Smooth muscle cell (in vitro differentiated cells): ENCODE results near the gene KIF25. TPM values are rescaled to one million over a fixed set of nuclear protein-coding genes. Genes with fewer than 3 reads are reported as not detected.

Experiments used
- DNase-seq: peaks from one replicate; lab custom pipeline; 2025; ENCODE audit not compliant: unreplicated experiment; lab: John Stamatoyannopoulos, UW
- H2AFZ ChIP-seq: fragments of 200-600 bp; sonication (generic); 2 replicates; pipeline ENCODE4 v1.6.0; 2016; ENCODE audit warnings: antibody characterized with exemption, low read depth, mild to moderate bottlenecking
- H3F3A ChIP-seq: fragments of 200-600 bp; sonication (generic); 2 replicates; pipeline ENCODE4 v1.6.0; 2017; ENCODE audit warnings: antibody characterized with exemption, low read depth
- H3K27ac ChIP-seq: fragments of 200-600 bp; sonication (generic); 2 replicates; pipeline ENCODE4 v1.5.1; 2016; ENCODE audit warnings: low read depth, mild to moderate bottlenecking
- H3K27me3 ChIP-seq: fragments of 200-600 bp; sonication (generic); 2 replicates; pipeline ENCODE4 v1.6.1; 2016; ENCODE audit warnings: low read depth, mild to moderate bottlenecking
- H3K36me3 ChIP-seq: fragments of 200-600 bp; sonication (generic); 2 replicates; pipeline ENCODE4 v1.5.1; 2016; ENCODE audit warnings: low read depth
- H3K4me1 ChIP-seq: fragments of 200-600 bp; sonication (generic); 2 replicates; pipeline ENCODE4 v1.5.1; 2016; ENCODE audit warnings: low read depth
- H3K4me2 ChIP-seq: fragments of 200-600 bp; sonication (generic); 2 replicates; pipeline ENCODE4 v1.6.0; 2016; ENCODE audit warnings: mild to moderate bottlenecking
- H3K4me3 ChIP-seq: fragments of 200-600 bp; sonication (generic); 2 replicates; pipeline ENCODE4 v1.5.1; 2016; ENCODE audit warnings: mild to moderate bottlenecking
- H3K79me2 ChIP-seq: fragments of 200-600 bp; sonication (generic); 2 replicates; pipeline ENCODE4 v1.6.0; 2016; ENCODE audit warnings: low read depth, mild to moderate bottlenecking
- H3K9ac ChIP-seq: fragments of 200-600 bp; sonication (generic); 2 replicates; pipeline ENCODE4 v1.6.0; 2016; ENCODE audit warnings: low read depth
- H3K9me3 ChIP-seq: fragments of 200-600 bp; sonication (generic); replicated peaks from 2 replicates; pipeline ENCODE4 v1.5.1; 2016; ENCODE audit warnings: low read depth
- H4K20me1 ChIP-seq: fragments of 200-600 bp; sonication (generic); 2 replicates; pipeline ENCODE4 v1.6.0; 2016; ENCODE audit warnings: low read depth
- CTCF ChIP-seq: fragments of 200-600 bp; sonication (generic); IDR thresholded peaks from 2 replicates; pipeline ENCODE4 v1.5.1; 2017; ENCODE audit warnings: borderline replicate concordance, mild to moderate bottlenecking, antibody characterized with exemption; ENCODE audit not compliant: insufficient read depth, poor library complexity, severe bottlenecking
- WGBS: methylation state at CpG from one replicate; pipeline ENCODE4 v1.1.7; 2016; ENCODE audit warnings: low lambda C conversion rate; 5-methylcytosine and 5-hydroxymethylcytosine counted together
- polyA plus RNA-seq: library from polyadenylated mRNA; unstranded; fragments of >200 nt; fragmentation: Nextera tagmentation; extraction: Ambion mirVana; gene quantifications from 2 replicates; pipeline ENCODE4 v1.2.1, GENCODE V29; 2016
- total RNA-seq: library from RNA; depleted of rRNA; stranded (reverse); fragments of >200 nt; gene quantifications from 2 replicates; pipeline ENCODE4 v1.2.3, GENCODE V29; 2014

Gene KIF25
- total and polyA plus RNA-seq, 2 experiments from 2014 or later, result 0.22 to 1.5 TPM

DNA sequence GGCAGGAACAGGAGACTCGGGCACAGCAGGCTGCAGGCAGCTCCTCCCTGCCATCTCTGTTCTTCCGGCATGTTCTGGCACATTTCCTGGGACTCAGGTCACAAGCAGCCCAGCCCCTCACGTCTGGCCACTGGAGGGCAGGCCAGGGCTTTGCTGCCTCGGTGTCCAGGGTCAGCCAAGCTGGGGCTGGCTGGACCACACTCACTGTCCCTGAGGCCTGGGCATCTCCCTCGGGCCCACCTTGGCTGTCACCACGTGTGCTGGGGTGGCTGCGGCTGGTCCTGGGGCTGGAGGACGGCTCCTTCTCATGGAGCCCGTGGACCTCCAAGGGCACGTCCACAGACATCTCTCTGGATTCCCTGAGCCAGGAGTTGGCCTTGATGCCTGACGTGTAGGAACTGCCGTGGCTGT is 63.1 kb downstream of the KIF25 start:
- no peaks in the 10 kb centered on the region for H3K27me3 ChIP-seq
- H3K79me2 ChIP-seq, result no peaks in the 10 kb centered on the region
- TF ChIP-seq CTCF, result peak; percentile 59
- H3K4me2 ChIP-seq, result no peak overlapping the region
- DNase-seq, result peak; percentile 12
- H4K20me1 ChIP-seq, result no peaks in the 10 kb centered on the region
- H3K4me1 ChIP-seq, result no peaks in the 10 kb centered on the region
- no peak overlapping the region for H2AFZ ChIP-seq
- no peaks in the 10 kb centered on the region for H3K36me3 ChIP-seq
- no peak overlapping the region for H3K9ac ChIP-seq
- H3K4me3 ChIP-seq, result no peak overlapping the region
- WGBS, result 76% methylated on average over 12 of the region's 12 CpGs
- no peak overlapping the region for H3K27ac ChIP-seq
- no peaks in the 10 kb centered on the region for H3F3A ChIP-seq
- H3K9me3 ChIP-seq, result no peaks in the 10 kb centered on the region

- WGBS, result 95% methylated on average over 29 of the region's 29 CpGs
Measured at GRCh38 chr6:168061269-168062210, 64.1 kb downstream of the KIF25 start.

GRCh38 chr6:168062346-168063289 is 65.1 kb downstream of the KIF25 start:
- H3K27ac ChIP-seq, result no peak overlapping the region
- DNase-seq, result no peak
- H3K36me3 ChIP-seq, result no peaks in the 10 kb centered on the region
- H3F3A ChIP-seq, result no peaks in the 10 kb centered on the region
- no peak for TF ChIP-seq CTCF
- H3K9me3 ChIP-seq, result no peaks in the 10 kb centered on the region
- no peaks in the 10 kb centered on the region for H3K27me3 ChIP-seq
- H3K9ac ChIP-seq, result no peak overlapping the region
- H2AFZ ChIP-seq, result no peak overlapping the region
- no peaks in the 10 kb centered on the region for H3K79me2 ChIP-seq
- H3K4me3 ChIP-seq, result no peak overlapping the region
- no peaks in the 10 kb centered on the region for H4K20me1 ChIP-seq
- H3K4me2 ChIP-seq, result no peak overlapping the region
- WGBS, result 86% methylated on average over 28 of the region's 31 CpGs
- H3K4me1 ChIP-seq, result no peaks in the 10 kb centered on the region

More at GRCh38 chr6:168061269-168062210, 64.1 kb downstream of the KIF25 start:
- no peak overlapping the region for H3K4me3 ChIP-seq
- H3K4me2 ChIP-seq, result no peak overlapping the region
- H3K4me1 ChIP-seq, result no peaks in the 10 kb centered on the region
- H3K36me3 ChIP-seq, result no peaks in the 10 kb centered on the region
- H3F3A ChIP-seq, result no peaks in the 10 kb centered on the region
- H3K9me3 ChIP-seq, result no peaks in the 10 kb centered on the region
- no peaks in the 10 kb centered on the region for H3K27me3 ChIP-seq
- no peak for TF ChIP-seq CTCF
- H4K20me1 ChIP-seq, result no peaks in the 10 kb centered on the region
- no peak overlapping the region for H2AFZ ChIP-seq
- H3K27ac ChIP-seq, result no peak overlapping the region
- H3K79me2 ChIP-seq, result no peaks in the 10 kb centered on the region
- H3K9ac ChIP-seq, result no peak overlapping the region
- DNase-seq, result no peak
